Effector CD4-positive, alpha-beta T cell (primary cell): ENCODE results near the gene PDE11A.
"Not testable (repeated sequence)": the region's sequence is repeated elsewhere in the genome, so short reads cannot be mapped to it uniquely, and the experiment has no call there.

ENCODE experiments used
- DNase-seq: peaks from one replicate; pipeline ENCODE4 v3.0.0-alpha.2; 2020

The PDE11A gene

DNA sequence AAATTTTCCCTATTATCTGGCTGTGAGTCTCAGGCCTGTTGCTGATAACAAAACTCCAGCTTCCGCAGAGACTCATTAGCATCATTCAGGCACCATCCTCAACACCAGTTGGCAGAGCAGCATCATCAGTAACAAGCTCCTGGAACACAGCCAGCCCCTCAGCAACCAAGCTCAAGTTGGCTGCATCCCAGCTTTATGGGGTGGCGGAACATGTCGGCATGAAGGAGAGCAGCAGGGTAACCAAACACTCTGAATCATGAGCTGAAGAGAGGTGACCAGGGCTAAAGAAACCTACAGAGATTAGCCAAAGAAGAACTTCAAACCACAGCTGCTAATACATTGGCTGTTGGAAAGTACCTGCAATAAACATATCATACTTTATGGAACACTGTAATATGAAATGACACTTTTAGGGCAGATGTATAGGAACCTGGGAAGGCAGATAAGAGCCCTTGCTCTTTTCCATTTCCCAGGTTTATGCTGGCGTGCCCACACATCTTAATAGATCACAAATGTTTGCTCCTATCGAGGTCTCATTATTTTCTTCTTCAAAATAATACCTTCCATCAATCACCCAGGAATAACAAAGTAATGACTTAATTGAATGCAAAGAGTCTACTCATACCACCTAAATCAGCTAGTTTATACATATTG, 63.8 kb downstream of the PDE11A start:
- no peak for DNase-seq

DNA sequence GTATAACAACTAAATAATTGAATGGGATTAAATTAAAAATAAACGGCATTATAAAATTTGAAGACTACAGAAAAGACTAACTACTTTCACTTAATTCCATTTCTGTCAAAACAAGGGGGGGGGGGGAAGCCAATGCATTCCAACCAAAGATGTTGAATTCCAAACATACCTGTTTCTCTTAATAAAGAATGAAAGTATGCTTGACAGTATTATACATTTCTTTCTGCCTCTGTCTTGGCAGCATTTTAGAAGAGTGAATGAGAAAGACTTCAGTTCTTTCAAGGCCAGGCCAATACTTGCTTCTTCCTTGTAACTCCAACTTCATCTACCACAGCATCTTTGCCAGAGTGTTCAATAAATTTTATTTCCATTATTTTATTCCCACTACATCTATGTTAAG, 65.9 kb downstream of the PDE11A start:
- no peak for DNase-seq

DNA sequence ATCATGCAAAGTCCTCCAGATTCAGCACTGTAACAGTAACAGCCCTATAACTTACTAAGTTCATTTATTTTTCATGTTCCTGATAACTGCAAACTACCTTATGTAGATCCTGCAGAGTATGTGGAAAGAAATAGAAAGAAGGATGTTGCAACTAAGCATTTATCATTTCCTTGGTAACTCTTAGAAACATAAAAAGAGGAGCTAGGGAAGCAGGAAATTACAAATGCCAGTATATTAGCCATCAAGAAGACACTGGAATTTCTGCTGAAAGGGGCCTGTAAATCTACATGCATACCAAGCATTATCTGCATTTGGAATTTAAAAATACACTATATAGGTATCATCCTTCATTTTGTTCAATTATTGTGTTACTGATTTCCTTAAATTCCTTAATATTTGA, 66.8 kb downstream of the PDE11A start:
- DNase-seq: no peak

DNA sequence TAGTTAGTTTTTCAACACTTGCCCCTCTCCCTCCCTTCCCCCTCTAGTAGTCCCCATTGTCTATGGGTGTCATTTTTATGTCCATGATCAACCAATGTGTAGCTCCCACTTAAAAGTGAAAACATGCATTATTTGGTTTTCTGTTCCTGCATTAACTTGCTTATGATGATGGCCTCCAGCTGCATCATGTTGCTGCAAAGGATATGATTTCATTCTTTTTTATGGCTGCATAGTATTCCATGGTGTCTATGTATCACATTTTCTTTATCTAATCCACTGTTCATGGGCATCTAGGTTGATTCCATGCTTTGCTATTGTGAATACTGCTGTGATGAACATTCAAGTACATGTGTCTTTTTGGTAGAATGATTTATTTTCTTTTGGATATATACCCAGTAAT, 70.5 kb downstream of the PDE11A start:
- no peak for DNase-seq

DNA sequence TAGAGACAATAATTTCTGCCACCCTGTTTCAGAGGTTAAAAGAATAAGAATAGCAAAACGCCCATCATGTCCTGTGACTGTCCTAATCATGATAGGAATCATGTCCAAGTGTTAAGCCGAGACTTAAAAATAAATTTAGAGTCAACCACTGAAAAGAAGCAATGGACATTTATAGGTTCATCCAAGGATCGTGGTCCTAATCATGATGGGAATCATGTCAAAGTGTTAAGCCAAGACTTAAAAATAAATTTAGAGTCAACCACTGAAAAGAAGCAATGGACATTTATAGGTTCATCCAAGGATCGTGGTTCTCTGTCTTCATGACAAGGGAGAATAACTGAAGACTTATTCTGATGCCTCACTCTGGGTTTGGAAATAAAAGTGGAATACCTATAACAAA, 73.6 kb downstream of the PDE11A start:
- DNase-seq: no peak

DNA sequence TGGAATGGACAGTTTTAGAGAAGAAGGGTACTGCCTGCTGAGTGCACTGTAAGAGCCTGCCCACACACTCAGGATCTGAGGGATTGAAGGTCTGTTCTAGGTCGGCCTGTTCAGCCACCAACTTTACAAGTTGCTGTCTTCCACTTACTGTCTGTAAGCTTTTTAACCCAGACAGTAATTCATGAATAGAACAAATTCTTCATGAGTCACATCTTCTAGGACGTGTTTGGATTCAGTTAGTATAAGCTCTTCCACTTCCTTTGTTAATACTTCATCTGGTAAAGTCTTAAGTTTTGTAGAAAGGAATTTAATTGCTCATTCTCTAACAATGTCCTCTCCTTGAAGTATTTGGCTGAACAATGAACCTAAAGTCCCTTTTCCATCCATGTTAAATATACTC, 74.6 kb downstream of the PDE11A start:
- DNase-seq: no peak

DNA sequence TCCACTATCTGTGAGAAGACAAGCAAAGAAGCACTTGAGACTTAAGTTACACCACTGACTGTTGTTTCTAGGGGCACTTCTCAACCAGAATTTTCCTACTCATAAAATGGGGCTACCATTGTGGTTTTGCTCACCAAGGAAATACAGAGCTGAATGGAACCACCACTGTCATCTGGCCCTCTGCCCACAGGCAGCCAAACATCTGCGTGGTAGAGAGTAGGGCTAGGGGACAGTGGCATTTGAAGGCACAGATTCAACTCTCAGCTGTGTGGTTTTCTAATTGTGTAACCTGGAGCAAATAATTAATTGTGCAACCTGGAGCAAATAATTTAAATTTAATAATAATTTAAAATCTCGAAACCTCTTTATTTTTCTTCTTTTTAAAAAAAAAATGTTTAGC, 79.6 kb downstream of the PDE11A start:
- no peak for DNase-seq

DNA sequence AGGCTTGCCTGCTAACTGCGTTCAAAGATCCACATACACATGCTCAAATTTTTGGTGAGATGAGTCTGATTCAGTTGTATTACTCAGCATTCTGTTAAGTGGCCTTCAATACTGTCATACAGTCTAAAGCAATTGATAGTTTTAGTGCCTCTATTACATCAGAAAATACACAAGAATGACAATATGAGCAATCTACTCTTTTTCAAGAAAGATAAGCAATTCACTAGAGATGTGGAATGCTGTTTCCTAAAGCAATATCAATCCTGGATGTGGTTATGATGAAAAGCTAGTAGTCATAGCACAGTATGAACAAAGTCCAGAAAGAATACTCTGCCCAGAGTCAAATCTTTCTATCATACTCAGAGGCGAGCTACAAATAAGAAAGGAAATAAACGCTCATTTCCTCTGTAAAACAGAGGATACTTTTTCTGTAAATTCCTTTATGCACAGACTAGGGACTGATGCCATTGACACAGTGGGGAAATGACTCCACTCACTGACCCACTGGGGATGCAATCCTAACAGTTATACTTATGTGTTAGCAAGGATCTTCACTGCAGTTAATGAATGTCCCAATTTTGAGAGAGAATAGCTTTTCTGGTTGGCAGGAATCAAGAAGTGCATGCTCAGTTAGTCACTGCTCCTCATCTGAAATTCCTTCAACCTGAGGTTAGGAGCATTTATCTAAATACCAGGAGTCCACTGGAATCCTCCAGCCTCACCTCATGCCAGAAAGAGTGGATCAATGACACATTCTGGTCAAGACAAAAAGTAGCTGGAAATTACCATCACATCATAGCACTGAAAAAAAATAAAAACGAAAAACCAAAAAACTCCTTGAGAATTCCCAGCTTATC, 83.3 kb downstream of the PDE11A start:
- no peak for DNase-seq

DNA sequence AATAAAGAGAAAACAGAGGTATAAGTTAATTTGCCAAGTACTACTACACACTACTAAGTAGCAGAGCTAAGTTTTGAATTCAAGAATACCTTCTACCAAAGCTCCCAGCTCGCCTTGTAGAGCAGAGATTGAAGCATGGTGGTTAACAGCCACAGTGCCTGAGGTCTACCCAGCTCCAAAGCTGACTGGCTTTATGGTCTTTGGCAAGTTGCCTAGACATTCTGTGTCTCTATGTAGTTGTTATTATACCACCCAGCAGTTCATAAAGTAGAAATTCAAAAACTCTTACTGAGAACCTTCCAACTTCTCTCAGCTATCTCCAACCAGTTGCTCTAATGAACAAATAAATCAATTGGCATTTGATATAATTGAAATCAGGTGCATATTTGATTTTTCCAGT, 87.8 kb downstream of the PDE11A start:
- no peak for DNase-seq

DNA sequence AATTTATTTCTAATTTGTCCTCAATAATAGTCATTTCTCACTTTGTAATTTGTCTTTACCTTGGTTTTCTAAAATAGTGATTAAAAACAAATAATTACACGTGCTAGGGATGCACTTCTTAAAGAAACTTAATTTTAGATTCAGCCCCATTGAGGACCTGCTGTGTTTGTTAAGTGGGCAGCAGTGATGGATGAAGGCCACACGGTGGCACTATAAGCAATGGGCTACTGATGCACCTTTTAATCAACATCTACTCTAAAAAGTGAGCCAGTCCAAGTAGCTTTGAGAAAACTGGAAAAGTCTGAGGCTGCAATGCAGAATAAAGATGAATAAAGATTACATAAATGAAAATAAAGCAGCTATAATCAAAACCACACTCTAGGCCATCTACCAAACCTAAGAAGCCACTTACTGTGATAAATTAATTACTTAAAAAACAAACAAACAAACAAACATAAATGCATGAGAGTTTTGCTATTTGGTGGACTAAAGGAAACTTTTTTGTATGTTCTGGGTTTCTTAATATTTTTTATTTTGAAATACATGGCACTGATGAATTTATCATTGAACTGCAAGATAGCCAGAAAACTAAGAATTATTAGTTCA, 89.3 kb downstream of the PDE11A start:
- no peak for DNase-seq

DNA sequence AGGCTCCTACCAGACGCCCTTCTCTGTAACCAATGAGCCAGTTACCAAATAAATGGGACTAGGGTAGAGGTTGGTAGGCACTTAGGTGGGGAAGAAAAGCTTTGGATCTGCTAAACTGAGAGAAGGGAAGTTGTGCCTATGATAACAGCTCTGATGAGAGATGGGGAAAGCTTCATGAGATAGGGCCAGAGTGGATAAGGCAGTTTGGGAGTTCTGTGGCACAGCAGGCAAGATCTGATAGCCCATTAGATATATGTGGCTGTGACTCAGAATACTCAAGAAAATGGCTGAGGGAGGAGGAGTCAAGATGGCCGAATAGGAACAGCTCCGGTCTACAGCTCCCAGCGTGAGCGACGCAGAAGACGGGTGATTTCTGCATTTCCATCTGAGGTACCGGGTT, 99.8 kb downstream of the PDE11A start:
- DNase-seq: no peak

DNA sequence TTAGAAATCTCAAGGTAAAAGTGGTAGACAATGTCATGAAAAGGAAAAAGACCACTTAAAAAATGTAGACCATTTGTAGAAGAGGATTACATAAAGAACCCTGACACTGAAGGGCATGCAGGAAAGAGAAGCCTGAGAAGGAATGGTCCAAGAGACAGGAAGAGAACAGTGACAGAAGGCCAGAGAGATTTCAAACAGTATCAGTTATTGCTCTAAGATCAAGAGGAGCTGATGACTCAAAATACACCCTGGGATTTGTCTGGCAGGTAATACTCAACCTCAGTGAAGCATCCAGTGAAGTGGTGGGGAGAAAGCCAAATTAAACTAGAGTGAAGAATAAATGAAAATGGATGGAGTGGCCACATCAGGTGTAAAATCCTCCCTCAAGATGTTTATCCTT, 100.5 kb downstream of the PDE11A start:
- DNase-seq: no peak

DNA sequence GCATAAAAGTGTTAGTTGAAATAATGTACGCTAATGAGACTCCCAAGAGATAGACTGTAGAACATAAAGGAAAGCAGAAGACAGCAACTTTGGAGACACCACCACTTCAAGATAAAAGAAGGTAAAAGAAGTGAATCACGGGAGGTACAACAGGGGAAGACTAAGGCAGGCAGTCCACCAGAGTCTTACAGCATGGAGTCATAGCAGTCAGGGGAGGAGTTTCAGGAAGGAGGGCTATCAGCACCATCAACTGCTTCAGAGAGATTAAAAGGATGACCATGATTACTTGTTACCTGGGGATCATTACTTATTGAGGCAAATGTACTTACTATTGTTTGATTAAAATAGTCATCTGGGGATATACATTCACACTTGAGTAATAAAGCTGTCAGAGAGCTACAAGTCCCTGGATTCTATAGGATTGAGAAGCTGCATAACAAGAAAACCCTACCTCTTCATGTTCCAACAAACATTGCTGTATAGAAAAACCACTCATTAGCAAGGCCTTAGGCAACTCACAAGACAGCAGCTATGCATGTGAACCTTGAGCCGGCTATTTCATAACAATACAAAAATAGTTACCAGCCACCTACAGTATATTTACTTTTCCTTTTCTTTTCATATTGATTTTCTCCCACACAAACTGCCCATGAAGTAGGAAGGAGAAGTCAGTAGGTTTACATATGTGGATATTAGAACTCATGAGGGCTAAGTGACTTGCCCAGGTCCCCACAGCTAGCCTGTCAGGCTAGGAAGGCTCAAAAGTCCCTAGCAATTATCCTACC, 101.7 kb downstream of the PDE11A start:
- no peak for DNase-seq

DNA sequence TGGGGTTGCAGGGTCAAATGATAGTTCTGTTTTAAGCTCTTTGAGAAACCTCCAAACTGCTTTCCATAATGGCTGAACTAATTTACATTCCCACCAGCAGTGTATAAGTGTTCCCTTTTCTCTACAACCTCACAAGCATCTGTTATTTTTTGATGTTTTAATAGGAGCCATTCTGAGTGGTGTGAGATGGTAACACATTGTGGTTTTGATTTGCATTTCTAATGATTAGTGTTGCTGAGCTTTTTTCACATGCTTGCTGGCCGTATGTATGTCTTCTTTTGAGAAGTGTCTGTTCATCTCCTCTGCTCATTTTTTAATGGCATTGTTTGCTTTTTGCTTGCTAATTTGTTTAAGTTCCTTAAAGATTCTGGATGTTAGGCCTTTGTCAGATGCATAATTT, 107.7 kb downstream of the PDE11A start:
- no peak for DNase-seq

DNA sequence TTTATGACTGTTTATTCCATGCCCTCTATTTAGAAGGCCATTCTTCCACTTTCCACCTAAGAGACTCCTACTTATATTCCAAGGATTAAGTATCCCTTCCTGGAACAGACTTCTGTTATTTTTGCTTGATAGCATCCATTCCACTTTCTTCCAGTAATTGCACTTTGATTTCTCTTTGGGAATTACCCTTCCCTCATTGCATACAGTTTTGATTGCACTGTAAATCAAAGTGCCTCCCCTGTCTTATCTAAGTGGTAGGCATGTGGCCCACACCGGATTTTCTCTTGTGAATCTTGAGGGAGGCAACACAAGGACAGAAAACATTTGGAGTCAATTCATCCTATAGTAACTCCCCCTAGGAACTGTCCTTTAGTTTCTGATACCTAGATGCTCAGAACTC, 120.4 kb downstream of the PDE11A start:
- no peak for DNase-seq

DNA sequence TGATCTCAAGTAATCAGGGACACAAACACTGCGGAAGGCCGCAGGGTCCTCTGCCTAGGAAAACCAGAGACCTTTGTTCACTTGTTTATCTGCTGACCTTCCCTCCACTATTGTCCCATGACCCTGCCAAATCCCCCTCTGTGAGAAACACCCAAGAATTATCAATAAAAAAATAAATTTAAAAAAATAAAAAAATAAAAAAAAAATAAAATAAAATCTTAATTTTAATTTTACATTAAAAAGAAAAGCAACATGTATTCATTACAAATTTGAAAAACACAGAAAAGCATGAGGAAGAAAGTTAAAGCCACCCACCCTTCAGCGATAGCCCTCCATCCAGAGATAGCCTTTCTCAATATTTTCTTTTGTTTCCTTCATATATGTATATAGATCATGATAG, 125.0 kb downstream of the PDE11A start:
- not testable (repeated sequence) for DNase-seq

DNA sequence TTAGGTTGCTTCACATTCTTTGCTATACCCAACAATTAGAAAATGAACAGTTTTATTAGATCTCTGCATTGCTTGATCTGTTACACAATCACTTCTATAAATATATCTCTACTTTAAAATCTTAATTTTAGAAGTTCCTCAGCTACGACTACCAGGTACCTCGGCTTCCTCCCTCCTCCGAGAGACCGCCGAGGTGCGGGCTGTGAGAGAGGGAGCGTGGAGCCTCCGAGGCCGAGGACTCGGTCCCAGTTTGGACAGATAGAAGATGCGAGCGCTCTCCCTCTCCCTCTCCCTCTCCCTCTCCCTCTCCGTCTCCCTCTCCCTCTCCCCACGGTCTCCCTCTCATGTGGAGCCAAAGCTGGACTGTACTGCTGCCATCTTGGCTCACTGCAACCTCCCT, 128.0 kb downstream of the PDE11A start:
- DNase-seq: not testable (repeated sequence)

DNA sequence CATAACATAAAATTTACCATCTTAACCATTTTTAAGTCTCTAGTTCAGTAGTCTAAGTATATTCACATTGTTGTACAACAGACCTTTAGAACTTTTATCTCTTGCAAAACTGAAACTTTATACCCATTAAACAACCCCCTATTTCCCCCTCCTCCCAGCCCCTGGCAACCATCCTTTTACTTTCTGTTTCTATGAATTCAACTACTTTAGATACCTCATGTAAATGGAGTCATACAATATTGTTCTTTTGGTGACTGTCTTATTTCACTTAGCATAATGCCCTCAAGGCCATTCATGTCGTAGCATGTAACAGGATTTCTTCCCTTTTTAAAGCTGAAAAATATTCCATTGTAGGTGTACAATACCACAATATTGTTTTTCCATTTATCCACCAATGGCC, 129.8 kb downstream of the PDE11A start:
- no peak for DNase-seq

DNA sequence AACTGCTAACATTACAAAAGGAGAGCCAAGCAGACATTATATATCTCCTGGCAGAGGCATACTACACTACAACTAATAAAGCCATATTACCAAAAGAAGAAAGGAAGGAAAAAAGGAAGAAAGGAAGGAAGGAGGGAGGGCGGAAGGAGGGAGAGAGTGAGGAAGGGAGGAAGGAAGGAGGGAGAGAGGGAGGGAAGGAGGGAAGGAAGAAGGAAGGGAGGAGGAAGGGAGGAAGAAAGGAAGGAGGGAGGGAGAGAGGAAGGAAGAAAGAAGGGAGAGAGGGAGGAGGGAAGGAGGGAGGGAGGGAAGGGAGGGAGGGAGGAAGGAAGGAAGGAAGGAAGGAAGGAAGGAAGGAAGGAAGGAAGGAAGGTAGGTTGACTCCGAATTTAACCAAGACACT, 133.4 kb downstream of the PDE11A start:
- DNase-seq: no peak

DNA sequence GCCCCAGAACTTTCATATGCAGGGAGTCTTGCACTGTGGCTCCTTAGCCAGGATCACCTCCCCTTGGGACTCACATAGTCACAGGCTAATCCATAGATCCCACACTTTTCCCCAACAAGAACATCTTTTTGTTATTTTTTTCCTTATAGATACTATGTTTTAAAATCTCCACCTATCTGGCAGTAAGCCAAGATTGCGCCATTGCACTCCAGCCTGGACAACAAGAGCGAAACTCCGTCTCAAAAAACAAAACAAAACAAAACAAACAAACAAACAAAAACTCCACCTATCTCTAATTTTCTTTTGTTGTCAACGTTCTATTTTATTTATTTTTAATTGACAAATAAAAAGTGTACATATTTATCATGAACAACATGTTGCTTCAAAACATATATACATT, 141.7 kb downstream of the PDE11A start:
- DNase-seq: no peak

DNA sequence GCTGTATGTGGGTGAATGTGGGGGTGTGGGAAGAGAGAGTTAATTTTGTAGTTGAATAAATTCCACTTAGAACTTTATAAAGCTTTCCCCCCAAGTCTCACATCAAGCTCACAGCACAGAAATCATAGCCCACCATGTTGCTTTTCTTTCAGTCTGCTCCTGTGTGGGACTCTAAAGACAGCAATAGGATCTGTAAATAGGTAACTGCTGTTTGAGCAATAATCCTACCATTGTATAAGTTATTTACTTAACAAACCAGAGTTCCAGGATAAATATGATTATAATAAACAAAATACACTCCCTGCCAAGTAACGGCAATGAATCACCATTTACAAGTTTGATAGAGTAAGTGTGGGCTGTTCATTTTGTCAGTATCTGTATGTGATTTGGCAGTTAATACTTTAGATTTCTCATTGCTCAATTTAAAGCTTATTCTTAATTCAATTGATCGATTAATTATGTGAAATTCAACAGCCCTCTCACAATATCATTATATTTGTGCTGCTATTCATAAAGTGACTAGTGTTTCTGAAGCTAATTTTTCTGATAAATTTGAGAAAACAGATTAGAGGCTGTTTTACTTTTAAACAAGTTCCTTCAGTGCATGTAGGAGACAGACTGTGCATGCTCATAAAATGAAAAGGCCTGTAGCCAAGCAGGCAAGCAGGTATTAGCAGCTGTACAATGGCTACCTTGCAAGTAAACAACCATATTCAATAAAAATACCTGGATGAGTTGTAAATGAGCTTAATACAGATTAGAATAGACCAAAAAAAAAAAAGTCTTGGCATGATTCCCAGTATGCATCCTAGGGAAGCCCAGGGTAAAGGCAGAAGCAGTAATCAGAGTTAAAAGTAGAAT, 142.7 kb downstream of the PDE11A start:
- DNase-seq: no peak

DNA sequence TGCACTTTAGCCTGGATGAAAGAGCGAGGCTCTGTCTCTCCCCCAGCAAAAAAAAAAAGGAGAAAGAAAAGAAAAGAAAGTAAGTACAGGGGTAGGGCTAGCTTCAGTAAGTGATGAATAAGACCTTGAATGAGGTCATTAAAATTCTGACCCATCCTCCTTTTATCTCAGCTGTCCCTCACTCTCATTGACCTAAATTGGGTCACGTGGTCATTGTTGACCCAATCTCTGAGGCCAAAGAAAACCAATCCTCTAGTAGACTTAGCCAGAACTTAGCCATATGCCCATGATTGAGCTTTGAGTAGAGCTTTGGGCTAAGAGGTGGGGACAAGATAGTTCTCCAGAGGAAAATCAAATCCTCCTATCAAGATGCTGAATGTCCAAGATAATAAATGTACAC, 149.3 kb downstream of the PDE11A start:
- DNase-seq: no peak
